Endothelial cell of umbilical vein (primary cell): ENCODE measurements around the gene RPL31. TPM values are rescaled to one million over a fixed set of nuclear protein-coding genes. Genes with fewer than 3 reads are reported as not detected.

ENCODE experiments used
- BruUV-seq: library from RNA; stranded (reverse); fragments of 400-500 nt; replicated peaks from 2 replicates; lab custom pipeline; 2021; lab: Mats Ljungman, UMichigan
- CTCF ChIA-PET: fragments of 300-600, 350-600 bp; sonication (Branson Sonifier 250); formaldehyde crosslinking; loops from one replicate; lab custom pipeline; 2021; ENCODE audit warnings: antibody characterized with exemption, inconsistent platforms; lab: Charles Lee
- POLR2A ChIA-PET: fragments of 300-600, 350-600 bp; sonication (Branson Sonifier 250); formaldehyde crosslinking; loops from one replicate; lab custom pipeline; 2021; ENCODE audit warnings: antibody characterized with exemption, inconsistent platforms; lab: Charles Lee
- DNase-seq: peaks from one replicate; pipeline ENCODE4 v3.0.0-alpha.2; 2011; ENCODE audit warnings: low read depth, low spot score
- FAIRE-seq: peaks from 2 replicates; lab custom pipeline; 2011; peaks lifted over from hg19 to GRCh38; lab: Jason Lieb, UNC
- H2AFZ ChIP-seq: 2 replicates; pipeline ENCODE4 v1.6.0; 2012; ENCODE audit warnings: low read depth, low read length, control low read depth, inconsistent platforms
- H3K27ac ChIP-seq: 2 replicates; pipeline ENCODE4 v1.5.1; 2011; ENCODE audit warnings: low read depth, mild to moderate bottlenecking, control low read depth, low read length, moderate library complexity; ENCODE audit not compliant: insufficient read depth
- H3K27me3 ChIP-seq, 2 experiments: 2 replicates each; pipeline versions ENCODE4 v1.6.0 to v1.6.1; 2011; ENCODE audit warnings: low read length in 2 of 2, mixed read lengths in 1 of 2; ENCODE audit not compliant: control insufficient read depth in 2 of 2, insufficient read depth in 2 of 2
- H3K36me3 ChIP-seq, 2 experiments: 2 replicates in 1 of 2; 3 replicates in 1 of 2; pipeline ENCODE4 v1.5.1; 2011; ENCODE audit warnings: low read length in 2 of 2, mild to moderate bottlenecking in 1 of 2, moderate library complexity in 1 of 2; ENCODE audit not compliant: control insufficient read depth in 2 of 2, insufficient read depth in 2 of 2; ENCODE audit errors: extremely low read depth in 1 of 2
- H3K4me1 ChIP-seq: 3 replicates; pipeline ENCODE4 v1.5.1; 2011; ENCODE audit warnings: mild to moderate bottlenecking, low read length; ENCODE audit not compliant: control insufficient read depth, insufficient read depth; ENCODE audit errors: extremely low read depth
- H3K4me2 ChIP-seq: 2 replicates; pipeline ENCODE4 v1.6.1; 2011; ENCODE audit warnings: low read length, control low read depth, mixed read lengths; ENCODE audit not compliant: insufficient read depth
- H3K4me3 ChIP-seq, 3 experiments: fragments of 200-600 bp in 1 of 3; sonication (generic), shearing (Covaris generic) in 1 of 3; replicated peaks in 1 of 3; 2 replicates each; pipeline ENCODE4 v1.5.1; 2011 to 2016; ENCODE audit warnings: control low read depth in 3 of 3, low read length in 3 of 3, mild to moderate bottlenecking in 2 of 3, inconsistent platforms in 1 of 3, low read depth in 1 of 3, moderate library complexity in 1 of 3; ENCODE audit not compliant: insufficient read depth in 1 of 3
- H3K79me2 ChIP-seq: 2 replicates; pipeline ENCODE4 v1.6.0; 2012; ENCODE audit warnings: low read length, inconsistent platforms; ENCODE audit not compliant: control insufficient read depth, insufficient read depth
- H3K9ac ChIP-seq: replicated peaks from 2 replicates; pipeline ENCODE3; 2011; ENCODE audit warnings: low read length, control low read depth; ENCODE audit not compliant: insufficient read depth; ENCODE audit errors: extremely low read depth
- H3K9me1 ChIP-seq: replicated peaks from 3 replicates; pipeline ENCODE4 v1.6.0; 2011; ENCODE audit warnings: mild to moderate bottlenecking, low read length; ENCODE audit not compliant: control insufficient read depth, insufficient read depth; ENCODE audit errors: extremely low read depth
- H3K9me3 ChIP-seq: replicated peaks from 2 replicates; pipeline ENCODE4 v1.5.1; 2012; ENCODE audit warnings: low read length, inconsistent platforms; ENCODE audit not compliant: control insufficient read depth, insufficient read depth
- H4K20me1 ChIP-seq: replicated peaks from 2 replicates; pipeline ENCODE3; 2011; ENCODE audit warnings: mild to moderate bottlenecking, low read length; ENCODE audit not compliant: control insufficient read depth, insufficient read depth; ENCODE audit errors: extremely low read depth
- EZH2 ChIP-seq: IDR thresholded peaks from 2 replicates; pipeline ENCODE4 v1.6.1; 2012; ENCODE audit warnings: borderline replicate concordance, low read depth, mild to moderate bottlenecking, moderate library complexity, low read length, inconsistent platforms; ENCODE audit not compliant: severe bottlenecking
- FOS ChIP-seq: IDR thresholded peaks from 2 replicates; pipeline ENCODE4 v1.6.1; 2011; ENCODE audit warnings: mild to moderate bottlenecking, low read length, moderate library complexity, borderline replicate concordance; ENCODE audit not compliant: insufficient read depth
- GATA2 ChIP-seq: IDR thresholded peaks from 2 replicates; pipeline ENCODE4 v1.7.0; 2011; ENCODE audit warnings: low read depth, mild to moderate bottlenecking, moderate library complexity, mixed read lengths, low read length; ENCODE audit not compliant: insufficient read length, insufficient read depth
- JUN ChIP-seq: IDR thresholded peaks from 2 replicates; pipeline ENCODE4 v1.6.1; 2011; ENCODE audit warnings: borderline replicate concordance, low read depth; ENCODE audit not compliant: insufficient read length, insufficient read depth
- MYC ChIP-seq: IDR thresholded peaks from one replicate; pipeline ENCODE4 v1.6.1; 2011; ENCODE audit warnings: mild to moderate bottlenecking, low read depth, low read length
- POLR2A ChIP-seq: IDR thresholded peaks from 2 replicates; pipeline ENCODE4 v1.6.1; 2012; ENCODE audit warnings: low read depth, mild to moderate bottlenecking, control low read depth, low read length
- POLR2AphosphoS5 ChIP-seq: IDR thresholded peaks from 2 replicates; pipeline ENCODE4 v1.6.1; 2012; ENCODE audit warnings: low read depth, mild to moderate bottlenecking, control low read depth, low read length, moderate library complexity; ENCODE audit not compliant: insufficient read depth
- dilution Hi-C: fragments of 300-500 bp; cut with MboI; formaldehyde crosslinking; loops from one replicate; pipeline ENCODE4 v1.15.0; 2019; ENCODE audit warnings: low sequenced_read_pairs; ENCODE audit not compliant: extremely low pct_ligation_motif_present
- intact Hi-C: fragments of 100-400 bp; cut with micrococcal nuclease; formaldehyde crosslinking; loops from one replicate; pipeline ENCODE4 v1.10.0; 2022
- polyA plus RNA-seq, 4 experiments: library from polyadenylated mRNA; depleted of rRNA in 3 of 4; stranded (reverse) in 3 of 4; unstranded in 1 of 4; fragments of >200 nt; gene quantifications; 2 replicates each; pipeline versions ENCODE4 v1.2.1 to v1.2.3, GENCODE V29; 2011 to 2012; ENCODE audit warnings: missing spikeins in 1 of 4
- total RNA-seq: library from RNA; stranded (reverse); gene quantifications from 2 replicates; pipeline ENCODE4 v1.2.3, GENCODE V29; 2021
- TF ChIP-seq, protein P1 (sequence below), 2 donors: IDR thresholded peaks; 1 replicate in 1 of 2; 2 replicates in 1 of 2; pipeline ENCODE4 v1.5.1; 2011; ENCODE audit warnings: low read length in 2 of 2, mild to moderate bottlenecking in 2 of 2, moderate library complexity in 2 of 2, control low read depth in 1 of 2, inconsistent platforms in 1 of 2, low read depth in 1 of 2; ENCODE audit not compliant: insufficient read depth in 1 of 2; ENCODE audit errors: extremely low read depth in 1 of 2
- TF ChIP-seq, protein P2 (sequence below): IDR thresholded peaks from 2 replicates; pipeline ENCODE4 v1.6.1; 2011; ENCODE audit not compliant: insufficient read depth, insufficient read length

RPL31 gene
- total and polyA plus RNA-seq, 2 donors (not counting 3 experiments of a cell fraction or from before 2014, with no cell fraction given) = 1,137 to 1,355 TPM

DNA sequence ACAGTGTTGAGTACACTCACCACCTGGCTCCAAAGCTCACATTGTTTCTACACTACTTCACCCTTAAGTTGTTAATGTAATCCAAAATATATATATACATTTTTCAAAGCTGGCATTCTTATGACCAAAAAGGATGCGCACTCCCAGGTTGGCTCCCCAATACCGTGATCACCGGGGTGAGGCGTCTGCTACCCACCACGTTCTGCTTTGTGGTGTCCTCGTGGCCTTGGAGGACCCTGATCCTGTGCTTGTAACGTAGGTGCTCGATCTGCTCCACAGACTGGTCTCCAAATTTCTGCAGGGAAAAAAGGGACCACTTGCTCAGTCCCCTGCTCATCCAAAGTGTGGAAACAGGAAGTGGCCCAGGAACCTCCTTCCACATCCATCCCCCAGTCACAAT is 25.8 kb downstream of the RPL31 start:
- POLR2A ChIA-PET = interaction anchor here (0.5 kb wide), 1 partner anchor 748 kb away, joined by 8 read pairs; no protein-coding TSS in a partner anchor
- TF ChIP-seq POLR2AphosphoS5 (no peak), GATA2 (no peak), JUN (no peak), EZH2 (no peak), POLR2A (no peak), MYC (no peak), FOS (no peak)
- TF ChIP-seq, protein P1, sequence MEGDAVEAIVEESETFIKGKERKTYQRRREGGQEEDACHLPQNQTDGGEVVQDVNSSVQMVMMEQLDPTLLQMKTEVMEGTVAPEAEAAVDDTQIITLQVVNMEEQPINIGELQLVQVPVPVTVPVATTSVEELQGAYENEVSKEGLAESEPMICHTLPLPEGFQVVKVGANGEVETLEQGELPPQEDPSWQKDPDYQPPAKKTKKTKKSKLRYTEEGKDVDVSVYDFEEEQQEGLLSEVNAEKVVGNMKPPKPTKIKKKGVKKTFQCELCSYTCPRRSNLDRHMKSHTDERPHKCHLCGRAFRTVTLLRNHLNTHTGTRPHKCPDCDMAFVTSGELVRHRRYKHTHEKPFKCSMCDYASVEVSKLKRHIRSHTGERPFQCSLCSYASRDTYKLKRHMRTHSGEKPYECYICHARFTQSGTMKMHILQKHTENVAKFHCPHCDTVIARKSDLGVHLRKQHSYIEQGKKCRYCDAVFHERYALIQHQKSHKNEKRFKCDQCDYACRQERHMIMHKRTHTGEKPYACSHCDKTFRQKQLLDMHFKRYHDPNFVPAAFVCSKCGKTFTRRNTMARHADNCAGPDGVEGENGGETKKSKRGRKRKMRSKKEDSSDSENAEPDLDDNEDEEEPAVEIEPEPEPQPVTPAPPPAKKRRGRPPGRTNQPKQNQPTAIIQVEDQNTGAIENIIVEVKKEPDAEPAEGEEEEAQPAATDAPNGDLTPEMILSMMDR (IDR thresholded peaks at IDR 0.05; ENCODE audit: extremely low read depth in 1 of 2, insufficient read depth in 1 of 2, low read depth in 1 of 2, low read length in 2 of 2) = no peak
- TF ChIP-seq, protein P2, sequence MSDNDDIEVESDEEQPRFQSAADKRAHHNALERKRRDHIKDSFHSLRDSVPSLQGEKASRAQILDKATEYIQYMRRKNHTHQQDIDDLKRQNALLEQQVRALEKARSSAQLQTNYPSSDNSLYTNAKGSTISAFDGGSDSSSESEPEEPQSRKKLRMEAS = no peak
- Histone ChIP-seq H4K20me1 (no peaks in the 10 kb centered on the region), H3K4me1 (no peaks in the 10 kb centered on the region), H3K27me3 (no peaks in the 10 kb centered on the region), H3K4me2 (no peak overlapping the region), H3K79me2 (no peaks in the 10 kb centered on the region), H2AFZ (no peak overlapping the region), H3K9me3 (no peaks in the 10 kb centered on the region), H3K36me3 (peaks cover 14 to 16% of the 10 kb centered on the region in 2 experiments), H3K9ac (no peak overlapping the region), H3K4me3 (no peak overlapping the region), H3K9me1 (no peaks in the 10 kb centered on the region), H3K27ac (no peak overlapping the region)
- DNase-seq (no peak), FAIRE-seq (no peak)
- BruUV-seq = no TSS peak
- CTCF ChIA-PET = interaction anchor here (0.6 to 2.2 kb wide), 4 partner anchors 9 to 177 kb away, joined by 3 to 12 read pairs (median 8); no protein-coding TSS in a partner anchor
- intact Hi-C loops = no loop called here
- dilution Hi-C loops = loop anchor here (25.0 kb wide), 1 partner anchor 184 kb away; no protein-coding TSS in a partner anchor
